Heart left ventricle (tissue), 16 donors: ENCODE results near the gene NEB. TPM values are rescaled to one million over a fixed set of nuclear protein-coding genes. Genes with fewer than 3 reads are reported as not detected.
"Not testable (repeated sequence)": the region's sequence is repeated elsewhere in the genome, so short reads cannot be mapped to it uniquely, and the experiment has no call there.

Experiments
- ATAC-seq, 4 donors: fragments of 200-7000 bp; cut with Tn5 transposase; one replicate each; pipeline ENCODE4 v1.9.1; 2020 to 2022; ENCODE audit warnings: moderate library complexity in 4 of 4, mild to moderate bottlenecking in 3 of 4, moderate number of reproducible peaks in 1 of 4
- DNase-seq, 5 donors: peaks; one replicate each; pipeline ENCODE4 v3.0.0-alpha.2; 2020
- H3K27ac ChIP-seq, 12 donors: fragments of 200-600 bp; sonication (generic) in 4 of 12; one replicate each; pipeline versions ENCODE4 v1.5.0 to v1.8.0; 2016 to 2022; ENCODE audit warnings: mild to moderate bottlenecking in 2 of 12
- H3K27me3 ChIP-seq, 9 donors: fragments of 200-600 bp; sonication (generic) in 2 of 9; one replicate each; pipeline versions ENCODE4 v1.5.1 to v1.8.0; 2016 to 2022; ENCODE audit warnings: mild to moderate bottlenecking in 3 of 9
- H3K36me3 ChIP-seq, 9 donors: fragments of 200-600 bp; sonication (generic) in 2 of 9; one replicate each; pipeline versions ENCODE4 v1.5.0 to v1.8.0; 2018 to 2022; ENCODE audit warnings: mild to moderate bottlenecking in 2 of 9
- H3K4me1 ChIP-seq, 12 donors: fragments of 200-600 bp; sonication (generic) in 4 of 12; one replicate each; pipeline versions ENCODE4 v1.5.0 to v1.8.0; 2016 to 2022; ENCODE audit warnings: mild to moderate bottlenecking in 3 of 12
- H3K4me3 ChIP-seq, 12 donors: fragments of 200-600 bp; sonication (generic) in 4 of 12; one replicate each; pipeline versions ENCODE4 v1.5.0 to v1.8.0; 2017 to 2022; ENCODE audit warnings: mild to moderate bottlenecking in 9 of 12, moderate library complexity in 4 of 12
- H3K9me3 ChIP-seq, 12 donors: fragments of 200-600 bp; sonication (generic) in 4 of 12; one replicate each; pipeline versions ENCODE4 v1.5.0 to v1.8.0; 2016 to 2022; ENCODE audit warnings: mild to moderate bottlenecking in 1 of 12
- CTCF ChIP-seq, 12 donors: fragments of 200-600 bp; sonication (generic) in 4 of 12; IDR thresholded peaks; one replicate each; pipeline versions ENCODE4 v1.5.0 to v1.8.0; 2018 to 2022; ENCODE audit warnings: antibody characterized with exemption in 12 of 12, mild to moderate bottlenecking in 5 of 12
- POLR2A ChIP-seq, 2 donors: fragments of 450-650 bp; IDR thresholded peaks; one replicate each; pipeline ENCODE4 v1.6.1; 2017; ENCODE audit warnings: antibody characterized with exemption in 2 of 2, mild to moderate bottlenecking in 2 of 2, moderate library complexity in 2 of 2
- WGBS, 4 donors: extraction: QIAGEN DNeasy Blood & Tissue Kit in 2 of 4; methylation state at CpG; one replicate each; pipeline versions ENCODE4 v1.1.5 to v1.1.7; 2013 to 2018; 5-methylcytosine and 5-hydroxymethylcytosine counted together
- intact Hi-C, 10 donors: fragments of 100-400 bp; cut with DNase I; formaldehyde crosslinking; loops; one replicate each; pipeline versions ENCODE4 v1.11.1 to v1.14.2; 2022
- polyA plus RNA-seq, 2 donors: library from polyadenylated mRNA; stranded (reverse); fragments of 200-250 nt; gene quantifications; one replicate each; pipeline ENCODE4 v1.2.3, GENCODE V29; 2013
- total RNA-seq, 9 donors: library from RNA; depleted of rRNA in 2 of 9; stranded (reverse); fragments of >200 nt in 2 of 9; fragmentation: NEBNext Ultra II Directional in 3 of 9; extraction: Animal tissue kit (Norgen Biotek cat#: 25700) in 3 of 9; gene quantifications; one replicate each; pipeline versions ENCODE4 v1.1.0 to v1.2.4, GENCODE V29; 2016 to 2023
- donor health status: ischemic (EF 13 %, LVEDD 7.1; RV severe dilation, severe dysfunction).
- donor health status: healthy with polysubstance abuse.
- donor health status: DM: no; HTN: yes; CAD: no.
- donor health status: DM: no; HTN: no; CAD: no.
- donor health status: ischemic (EF 25% LVEDD 6.9; RV normal size, moderate dysfunction).
- donor health status: ischemic (EF 25% LVEDD 5.7; RV mildly dilated, moderate dysfunction).
- donor health status: healthy.
- donor health status: DM: yes; HTN: yes; CAD: no.
- donor health status: ischemic (EF 35%, LVEDD 5.7; RV mildly dilated, moderate dysfunction).
- donor health status: nonischemic (EF 11% LVEDD 7.7; RV severe dilation, severe dysfunction).
- donor health status: DM: yes; HTN: yes; CAD: no.
- donor health status: PGD.
- donor health status: ischemic (EF 29% LVEDD 5.4; RV normal size, mild dysfunction).
- donor health status: nonischemic (EF 23%, LVEDD 6.1; RV moderate dilation, normal function).

The NEB gene
- total and polyA plus RNA-seq, 11 donors, result 0.43 to 23.9 (median 3.0) TPM

- intact Hi-C loops, result no loop called here
- Histone ChIP-seq H3K27me3 (no peaks in the 10 kb centered on the region), H3K4me3 (no peak overlapping the region), H3K4me1 (no peaks in the 10 kb centered on the region), H3K27ac (no peak overlapping the region), H3K36me3 (no peaks in the 10 kb centered on the region), H3K9me3 (no peaks in the 10 kb centered on the region)
- no peak for ATAC-seq
- 70 to 77% (median 74%) methylated on average over 7 of the region's 7 CpGs for WGBS, 4 donors
- TF ChIP-seq POLR2A (IDR thresholded peaks at IDR 0.05) (no peak), CTCF (IDR thresholded peaks at IDR 0.05) (no peak)
- DNase-seq, result no peak
Measured at GRCh38 chr2:151568501-151568900, 165.8 kb downstream of the NEB start.

- Histone ChIP-seq H3K27me3 (no peaks in the 10 kb centered on the region), H3K4me1 (no peaks in the 10 kb centered on the region), H3K36me3 (no peaks in the 10 kb centered on the region), H3K4me3 (no peak overlapping the region), H3K9me3 (no peaks in the 10 kb centered on the region), H3K27ac (no peak overlapping the region)
- intact Hi-C loops, result no loop called here
- WGBS, 4 donors, result 82 to 94% (median 91%) methylated on average over 5 of the region's 5 CpGs
- no peak for TF ChIP-seq CTCF (IDR thresholded peaks at IDR 0.05)
- TF ChIP-seq POLR2A (IDR thresholded peaks at IDR 0.05), result no peak
- no peak for DNase-seq
- no peak for ATAC-seq
Measured at GRCh38 chr2:151567006-151567405, 167.3 kb downstream of the NEB start.

GRCh38 chr2:151562398-151562797 lies 171.9 kb downstream of the NEB start:
- H3K27ac ChIP-seq, result no peak overlapping the region
- H3K36me3 ChIP-seq, result no peaks in the 10 kb centered on the region
- H3K9me3 ChIP-seq, result no peaks in the 10 kb centered on the region
- TF ChIP-seq POLR2A (IDR thresholded peaks at IDR 0.05) (no peak), CTCF (IDR thresholded peaks at IDR 0.05) (no peak)
- ATAC-seq, result no peak
- WGBS, 4 donors, result 94 to 97% (median 95%) methylated on average over 8 of the region's 8 CpGs
- no peaks in the 10 kb centered on the region for H3K27me3 ChIP-seq
- intact Hi-C loops, result no loop called here
- H3K4me3 ChIP-seq, result no peak overlapping the region
- H3K4me1 ChIP-seq, result peaks cover 0 to 6% (median 0%) of the 10 kb centered on the region in 12 donors
- DNase-seq, result no peak

- peak; percentile 97 to 99 (median 98) for ATAC-seq
- Histone ChIP-seq H3K4me3 (no peak overlapping the region), H3K27ac (peak overlapping the region in 4 of 12 donors; percentile 15 to 25 (median 20)), H3K27me3 (no peaks in the 10 kb centered on the region), H3K4me1 (peaks cover 0 to 6% (median 0%) of the 10 kb centered on the region in 12 donors), H3K9me3 (no peaks in the 10 kb centered on the region), H3K36me3 (no peaks in the 10 kb centered on the region)
- TF ChIP-seq CTCF (IDR thresholded peaks at IDR 0.05) (no peak), POLR2A (IDR thresholded peaks at IDR 0.05) (no peak)
- WGBS, 4 donors, result 4 to 13% (median 11%) methylated on average over 3 of the region's 3 CpGs
- intact Hi-C loops, result no loop called here
- peak in 4 of 5 donors; percentile 22 to 64 (median 42) for DNase-seq
Measured at GRCh38 chr2:151560289-151560688, 174.0 kb downstream of the NEB start.

GRCh38 chr2:151559431-151559830 lies 174.8 kb downstream of the NEB start:
- intact Hi-C loops, H3K36me3 ChIP-seq, DNase-seq, H3K4me1 ChIP-seq, H3K4me3 ChIP-seq, ATAC-seq, H3K9me3 ChIP-seq, H3K27me3 ChIP-seq: not testable (repeated sequence)
- 94 to 100% (median 95%) methylated on average over 2 of the region's 2 CpGs for WGBS, 4 donors
- H3K27ac ChIP-seq, result peak overlapping the region in 1 of 12 donors; percentile 2

- H3K27me3 ChIP-seq, ATAC-seq, H3K4me3 ChIP-seq, DNase-seq, intact Hi-C loops, H3K36me3 ChIP-seq, H3K4me1 ChIP-seq, H3K27ac ChIP-seq, H3K9me3 ChIP-seq: not testable (repeated sequence)
- 51 to 70% (median 58%) methylated on average over 2 of the region's 2 CpGs for WGBS, 4 donors
Measured at GRCh38 chr2:151557883-151558282, 176.4 kb downstream of the NEB start.
